Hindlimb muscle (tissue), 1 donor: ENCODE measurements around the gene GRK3. TPM values are rescaled to one million over a fixed set of nuclear protein-coding genes. Genes with fewer than 3 reads are reported as not detected.
A peak's percentile ranks its signal among the peaks of the same experiment; 100 is the strongest.

ENCODE experiments used
- DNase-seq: peaks from one replicate; pipeline ENCODE4 v3.0.0-alpha.2; 2013
- polyA plus RNA-seq: library from polyadenylated mRNA; unstranded; fragments of 120-200 nt; gene quantifications from one replicate; pipeline ENCODE4 v1.2.1, GENCODE V29; 2013; ENCODE audit not compliant: insufficient read length

Gene GRK3
- polyA plus RNA-seq, 1 donor: 9.0 TPM

DNA sequence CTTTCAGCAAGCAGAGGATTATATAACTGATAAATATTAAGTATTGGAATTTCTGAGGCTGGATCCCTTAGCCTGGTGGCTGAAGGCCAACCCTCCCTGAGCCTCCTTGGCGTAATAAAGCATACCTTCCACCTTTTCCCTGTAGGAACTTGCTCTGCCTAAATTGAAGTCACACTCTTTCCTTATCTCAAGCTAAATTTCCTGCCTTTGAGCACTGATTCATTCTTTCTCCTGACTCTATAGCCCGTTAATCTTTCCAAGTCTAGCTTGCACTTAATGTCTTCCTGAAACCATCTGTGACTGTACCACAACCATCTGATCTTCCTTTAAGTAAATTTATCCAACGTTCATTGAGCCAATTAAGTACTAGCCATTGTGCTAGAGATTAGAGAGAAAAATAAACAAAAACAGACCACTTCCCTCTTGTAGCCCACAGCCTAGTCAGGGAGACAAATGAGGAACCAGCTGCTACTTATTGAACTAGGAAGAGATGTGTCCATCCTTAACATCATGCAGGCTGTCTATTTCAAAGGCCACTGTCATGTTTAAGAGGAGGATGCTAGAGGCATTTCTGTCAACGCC, 62.9 kb downstream of the GRK3 start:
- DNase-seq: no peak

DNA sequence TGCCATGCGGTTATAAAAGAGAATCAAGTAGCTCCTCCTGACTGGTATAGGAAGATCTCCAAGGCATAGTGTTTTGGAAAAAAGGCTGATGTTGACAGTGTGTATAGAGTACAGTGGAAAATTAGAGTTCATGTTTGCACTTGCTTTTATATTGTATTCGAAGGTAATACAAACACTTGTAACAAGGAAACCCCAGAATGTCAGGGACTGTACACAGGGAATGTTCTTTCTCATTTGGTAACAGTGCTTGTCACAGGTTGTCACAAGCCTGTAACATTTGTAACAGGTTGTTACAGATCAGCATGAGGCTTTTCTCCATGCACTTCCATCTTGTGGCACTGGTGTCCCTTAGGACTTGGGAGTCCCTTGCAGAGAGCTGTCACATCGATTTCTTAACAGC, 64.0 kb downstream of the GRK3 start:
- no peak for DNase-seq

DNA sequence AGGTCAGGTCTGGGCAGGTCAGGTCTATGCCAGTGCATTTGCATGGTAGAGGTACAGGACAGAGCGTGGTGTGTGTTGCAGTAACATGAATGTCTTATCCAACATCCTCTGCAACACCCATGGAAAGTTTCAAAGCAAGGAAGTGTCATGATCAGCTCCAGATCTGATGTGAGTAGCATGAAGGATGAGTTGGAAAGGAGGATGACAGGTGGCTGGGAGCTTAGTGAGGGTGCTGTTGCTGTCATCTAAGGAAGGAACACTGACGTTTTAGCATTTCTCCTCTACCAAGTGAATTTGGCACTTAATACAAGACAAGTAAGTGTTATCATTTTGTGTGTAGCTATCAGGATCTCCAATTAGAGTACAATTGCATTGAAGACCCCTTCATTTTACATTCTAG, 65.1 kb downstream of the GRK3 start:
- DNase-seq: no peak

DNA sequence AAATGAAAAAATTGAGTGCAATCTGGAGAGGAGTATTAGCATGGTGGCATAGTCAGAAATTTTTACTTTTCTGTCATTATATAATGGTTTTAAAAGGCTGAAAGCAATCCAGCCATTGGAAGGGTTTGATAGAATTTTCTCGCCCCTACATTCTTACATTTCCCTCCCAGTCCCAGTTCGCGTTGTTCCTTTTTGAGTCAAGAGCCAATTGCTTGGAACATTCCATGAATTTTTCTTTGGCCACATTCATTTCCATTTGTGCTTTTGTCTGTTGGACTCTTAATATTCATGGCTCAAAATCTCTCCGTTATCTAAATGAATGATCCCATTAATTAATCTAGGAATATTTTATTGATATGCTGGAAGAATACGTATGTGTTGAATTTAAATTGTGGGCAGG, 66.0 kb downstream of the GRK3 start:
- DNase-seq: no peak

DNA sequence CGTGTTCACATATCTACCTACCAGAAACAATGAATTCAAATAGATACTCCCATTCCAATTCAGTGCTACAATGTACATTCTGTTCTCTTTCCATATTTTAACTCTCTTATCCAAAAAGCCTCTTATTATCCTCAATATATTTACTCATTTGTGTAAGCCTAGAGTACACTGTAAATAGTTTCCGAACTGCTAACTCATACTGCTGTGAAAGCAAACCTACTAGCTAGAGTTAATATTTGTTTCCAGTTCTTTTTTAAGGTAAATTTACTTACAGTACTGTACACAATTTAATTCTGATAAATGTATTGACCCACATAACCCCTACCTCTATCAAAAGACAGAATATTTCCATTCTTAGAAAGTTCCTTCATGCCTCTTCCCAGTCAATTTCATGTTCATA, 71.8 kb downstream of the GRK3 start:
- DNase-seq: no peak

DNA sequence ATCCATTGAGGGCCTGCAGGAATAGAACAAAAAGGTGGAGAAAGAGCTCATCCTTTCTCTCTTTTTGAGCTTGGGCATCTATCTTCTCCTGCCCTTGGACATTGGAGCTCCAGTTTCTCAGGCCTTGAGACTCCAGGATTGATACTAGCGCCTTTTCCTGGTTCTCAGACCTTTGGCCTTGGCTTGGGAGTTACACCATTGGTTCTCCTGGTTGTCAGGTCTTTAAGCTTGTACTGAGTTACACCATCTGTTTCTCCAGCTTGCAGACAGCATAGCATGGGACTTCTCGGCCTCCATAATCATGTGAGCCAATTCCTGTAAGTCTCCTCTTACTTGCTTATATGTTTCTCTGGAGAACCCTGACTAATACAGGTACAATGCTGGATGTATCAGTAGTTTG, 72.6 kb downstream of the GRK3 start:
- DNase-seq: no peak

DNA sequence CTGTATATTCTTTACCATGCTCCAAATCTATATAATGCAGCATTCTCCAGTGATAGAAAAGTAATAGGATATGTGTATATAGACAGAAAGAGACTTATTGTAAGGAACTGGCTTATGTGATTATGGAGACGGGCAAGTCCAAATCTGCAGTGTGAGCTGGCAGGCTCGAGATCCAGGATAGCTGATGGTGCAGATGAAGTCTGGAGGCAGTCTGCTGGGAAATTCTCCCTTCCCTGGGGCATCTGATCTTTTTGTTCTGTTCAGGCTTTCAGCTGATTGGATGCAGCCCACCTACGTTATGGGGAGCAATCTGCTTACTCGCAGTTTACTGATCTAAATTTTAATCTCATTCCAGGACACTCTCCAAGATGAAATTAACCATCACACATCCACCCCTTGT, 73.2 kb downstream of the GRK3 start:
- no peak for DNase-seq

DNA sequence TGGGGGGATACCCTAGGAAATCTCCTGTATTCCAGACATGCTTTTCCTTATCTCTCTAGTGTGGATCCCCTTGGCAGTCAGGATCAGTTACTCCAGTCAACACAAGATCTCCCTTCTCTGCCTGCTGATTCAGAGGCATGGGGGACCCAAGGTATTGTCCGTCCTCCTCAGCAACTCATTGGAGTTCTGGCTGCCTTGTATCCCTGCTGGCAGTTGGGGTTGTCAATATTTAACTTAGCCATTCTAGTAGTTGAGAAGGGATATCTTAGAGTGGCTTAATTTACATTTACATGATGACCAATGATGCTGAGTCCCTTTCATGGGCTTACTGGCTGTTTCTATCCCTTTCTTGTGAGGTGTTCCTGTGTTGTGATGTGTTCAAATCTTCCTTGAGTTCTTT, 74.2 kb downstream of the GRK3 start:
- no peak for DNase-seq

DNA sequence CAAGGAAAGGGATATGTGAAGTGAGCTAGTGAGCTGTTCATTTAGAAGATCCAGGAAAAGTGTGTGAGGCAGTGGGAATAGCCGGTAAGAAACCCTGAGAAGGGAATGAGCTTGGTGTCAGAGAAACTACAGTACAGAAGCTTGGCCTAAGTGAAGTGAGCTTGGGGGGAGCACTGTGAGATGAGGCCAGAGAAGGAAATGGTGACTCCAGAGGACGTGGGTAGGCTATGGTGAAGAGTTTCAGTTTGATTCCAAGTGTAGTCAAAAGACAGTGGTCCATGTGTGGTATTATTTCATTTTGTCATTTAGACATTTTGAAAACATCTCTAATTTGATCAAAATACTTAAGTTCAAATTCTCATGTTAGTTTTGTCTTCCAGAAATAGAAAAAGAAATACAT, 77.2 kb downstream of the GRK3 start:
- no peak for DNase-seq

DNA sequence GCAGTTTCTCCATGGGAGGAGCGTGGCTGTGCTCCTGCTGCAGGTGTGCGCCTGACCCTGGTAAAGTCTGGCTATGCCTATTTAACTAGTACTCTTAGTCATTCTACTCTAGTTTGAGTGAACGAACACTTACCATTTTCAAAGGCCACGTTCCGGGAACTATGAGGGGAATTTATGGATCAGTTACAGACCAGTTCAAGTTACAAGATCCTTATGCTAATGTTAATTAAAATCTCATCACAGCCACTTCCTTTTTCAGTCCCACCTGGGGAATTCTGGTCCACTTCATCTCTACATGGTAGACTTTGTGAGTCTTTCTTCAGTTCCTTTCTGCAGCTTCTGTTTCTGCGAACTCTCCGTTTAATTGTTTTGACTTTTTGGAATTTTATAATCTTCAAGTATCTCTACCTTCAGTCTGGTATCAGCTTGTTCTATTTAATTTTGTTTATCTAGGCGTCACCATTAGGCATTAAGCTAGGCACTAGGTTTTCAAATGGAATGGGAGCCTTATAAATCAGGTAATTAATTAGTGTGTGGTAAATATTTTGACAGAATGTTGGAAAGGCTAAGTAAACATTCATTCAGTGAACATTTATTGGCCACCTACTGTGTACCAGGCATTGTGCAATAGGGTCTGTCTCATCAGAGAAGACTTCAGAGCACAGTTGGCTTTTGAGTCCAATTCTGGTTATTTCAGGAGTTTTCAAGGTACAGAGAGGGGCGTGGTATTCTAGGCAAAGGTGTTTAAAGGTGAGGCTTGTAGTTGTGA, 78.9 kb downstream of the GRK3 start:
- DNase-seq: no peak

DNA sequence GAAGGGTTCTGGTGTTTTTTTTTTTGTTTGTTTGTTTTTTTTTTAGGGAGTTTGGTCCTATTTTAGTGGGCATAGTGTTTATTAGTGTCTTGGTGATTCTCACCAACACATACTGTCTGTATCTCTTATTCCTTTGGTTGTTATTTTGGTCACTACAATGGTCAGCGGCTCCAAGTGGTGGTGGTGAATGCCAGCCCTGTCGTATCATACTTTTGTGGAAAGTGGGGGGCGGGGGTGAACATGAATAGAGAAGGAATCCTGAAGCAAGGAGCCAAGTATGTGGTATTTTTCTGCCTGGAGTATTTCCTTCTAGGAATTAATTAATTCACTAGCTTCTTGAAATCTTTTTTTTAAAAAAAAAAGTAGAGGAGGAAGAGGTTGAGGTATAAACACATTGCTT, 79.6 kb downstream of the GRK3 start:
- no peak for DNase-seq

DNA sequence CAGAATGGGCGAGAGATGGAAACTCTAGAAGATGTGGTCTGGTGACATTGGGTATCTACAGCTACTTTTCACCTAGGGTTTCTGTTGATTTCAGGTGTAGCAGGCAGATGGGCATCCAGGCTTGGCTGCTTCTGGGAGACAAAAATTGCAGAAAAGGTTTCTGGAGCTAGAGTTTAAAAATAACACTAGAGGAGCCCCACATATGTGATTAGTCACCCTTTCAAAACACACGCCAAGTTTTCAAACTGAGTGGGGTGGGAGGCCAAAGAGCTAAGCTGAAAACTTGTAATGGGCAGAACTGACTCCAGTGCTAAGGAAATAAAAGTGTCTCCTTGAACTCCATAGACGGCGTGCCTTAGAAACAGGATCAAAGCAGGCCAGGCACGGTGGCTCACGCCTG, 80.8 kb downstream of the GRK3 start:
- DNase-seq: no peak

DNA sequence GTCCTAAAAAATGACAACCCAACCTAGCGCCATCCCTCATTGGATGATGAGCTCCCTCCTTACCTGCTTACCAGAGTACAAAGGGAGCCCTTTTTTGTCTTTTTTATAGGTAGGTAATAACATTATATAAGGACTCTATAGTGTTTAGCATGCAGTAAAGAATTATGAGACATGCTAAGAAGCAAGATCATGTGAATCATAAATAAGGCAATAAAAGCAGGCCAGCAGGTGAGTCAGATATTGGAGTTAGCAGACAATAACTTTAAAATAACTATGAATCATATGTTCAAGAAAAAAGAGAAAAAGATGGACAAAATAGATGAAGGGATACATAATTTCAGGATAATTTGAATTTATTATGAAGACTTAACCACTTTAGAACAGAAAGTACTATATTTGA, 81.5 kb downstream of the GRK3 start:
- no peak for DNase-seq

DNA sequence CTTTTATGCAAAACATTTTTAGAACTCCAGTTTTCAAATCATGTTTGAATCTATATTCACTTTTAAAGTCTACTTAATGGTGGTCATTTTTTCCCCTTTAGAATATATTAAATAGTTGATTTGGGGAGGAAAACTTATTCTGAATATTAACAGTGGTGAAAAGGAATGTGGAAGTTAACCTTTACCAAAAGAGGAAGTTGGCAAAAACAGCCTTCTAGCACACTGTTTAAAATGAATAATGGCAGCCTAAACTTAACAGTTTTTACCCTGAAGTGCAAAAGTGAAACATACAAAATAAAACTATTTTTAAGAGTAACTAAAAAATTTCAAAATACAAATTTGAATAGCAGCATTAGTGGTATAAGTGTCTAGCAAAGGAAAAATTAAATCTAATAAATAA, 86.4 kb downstream of the GRK3 start:
- no peak for DNase-seq

DNA sequence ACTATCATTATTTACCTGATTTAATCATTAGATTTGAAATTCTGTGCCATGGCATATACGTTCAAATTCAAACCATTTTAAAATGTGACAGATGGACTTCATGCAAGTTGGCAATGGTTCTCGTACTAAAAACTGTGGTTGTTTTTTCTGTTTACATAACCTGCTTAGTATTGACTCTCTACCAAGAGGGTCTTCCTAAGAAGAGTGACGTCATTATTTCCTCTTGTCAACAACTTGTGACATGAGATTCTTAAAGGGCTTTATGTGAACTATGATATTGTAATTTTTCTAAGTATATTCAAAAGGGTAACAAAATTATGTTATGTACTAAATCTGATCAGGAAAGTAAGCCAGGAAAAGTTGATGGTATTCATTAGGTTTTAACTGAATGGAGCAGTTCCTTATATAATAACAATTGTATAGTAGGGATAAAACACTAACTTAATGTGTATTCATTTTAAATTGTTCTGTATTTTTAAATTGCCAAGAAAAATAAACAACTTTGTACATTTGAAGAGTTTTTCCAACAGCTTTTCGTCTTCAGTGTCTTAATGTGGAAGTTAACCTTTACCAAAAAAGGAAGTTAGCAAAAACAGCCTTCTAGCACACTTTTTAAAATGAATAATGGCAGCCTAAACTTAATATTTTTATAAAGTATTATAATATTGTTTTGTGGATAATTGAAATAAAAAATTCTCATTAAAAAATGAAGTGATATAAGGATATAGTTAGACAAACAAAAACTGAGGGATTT, 87.0 kb downstream of the GRK3 start:
- DNase-seq: no peak

DNA sequence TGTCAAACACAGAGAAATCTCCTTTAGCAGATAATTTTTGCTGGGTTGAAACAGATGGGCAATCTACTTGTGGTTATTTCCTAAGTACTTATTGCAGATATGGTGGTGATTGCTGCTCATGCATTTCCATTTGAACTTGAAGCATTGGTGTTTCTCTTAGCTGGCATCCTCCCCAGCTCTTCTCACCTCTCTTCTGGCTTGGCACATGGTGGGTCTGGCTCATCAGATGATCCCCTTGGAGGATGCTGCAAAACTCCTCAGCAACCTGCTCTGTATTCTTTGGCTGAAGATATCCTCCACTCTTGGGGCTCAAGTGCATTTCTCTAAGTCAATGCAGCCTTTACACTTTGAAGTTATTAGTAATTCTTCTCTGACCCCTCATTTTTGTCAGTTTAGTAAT, 90.2 kb downstream of the GRK3 start:
- DNase-seq: no peak

DNA sequence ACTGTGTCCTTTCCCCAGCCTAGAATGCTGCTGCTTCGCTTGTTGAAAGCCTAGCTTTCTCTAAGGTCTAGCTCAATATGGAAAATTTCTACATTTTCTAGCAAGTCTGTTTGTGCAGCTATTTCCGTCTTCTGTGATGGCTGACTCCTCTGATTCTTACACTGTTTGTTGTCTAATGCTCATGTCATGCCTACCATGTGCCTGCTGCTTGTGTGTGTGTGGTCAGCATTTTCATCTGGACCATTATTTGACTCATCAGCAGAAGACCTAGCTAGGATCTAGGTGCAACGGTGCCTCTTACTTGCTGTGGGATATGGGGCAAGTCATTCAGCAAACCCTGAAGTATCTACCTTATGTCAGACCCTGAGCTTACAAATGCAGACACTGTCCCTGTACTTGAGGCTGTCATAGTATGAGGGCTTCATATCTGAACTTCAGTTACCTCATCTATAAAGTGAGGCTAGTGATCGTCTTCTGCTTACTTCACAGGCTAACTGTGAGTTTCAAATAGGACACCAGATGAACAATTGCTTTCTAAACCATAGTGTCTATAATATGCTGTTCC, 91.0 kb downstream of the GRK3 start:
- no peak for DNase-seq

DNA sequence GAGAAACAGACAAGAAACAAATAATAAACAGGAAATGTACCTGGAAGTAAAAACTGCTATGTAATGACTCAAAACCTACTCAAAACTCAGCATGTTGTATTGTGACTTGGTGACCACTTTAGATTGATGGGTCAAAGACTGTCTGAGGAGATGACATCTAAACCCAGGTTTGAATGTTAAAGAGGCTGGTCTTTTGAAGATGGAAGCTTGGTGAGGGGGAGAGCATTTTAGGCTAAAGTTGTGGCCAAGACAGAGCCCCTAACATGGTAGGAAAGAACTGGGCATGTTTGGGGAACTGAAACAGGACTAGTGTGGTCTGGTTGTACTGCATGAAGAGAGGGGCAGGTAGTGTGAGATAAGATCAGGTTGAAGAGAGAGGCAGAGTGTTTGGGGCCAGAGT, 92.2 kb downstream of the GRK3 start:
- no peak for DNase-seq

DNA sequence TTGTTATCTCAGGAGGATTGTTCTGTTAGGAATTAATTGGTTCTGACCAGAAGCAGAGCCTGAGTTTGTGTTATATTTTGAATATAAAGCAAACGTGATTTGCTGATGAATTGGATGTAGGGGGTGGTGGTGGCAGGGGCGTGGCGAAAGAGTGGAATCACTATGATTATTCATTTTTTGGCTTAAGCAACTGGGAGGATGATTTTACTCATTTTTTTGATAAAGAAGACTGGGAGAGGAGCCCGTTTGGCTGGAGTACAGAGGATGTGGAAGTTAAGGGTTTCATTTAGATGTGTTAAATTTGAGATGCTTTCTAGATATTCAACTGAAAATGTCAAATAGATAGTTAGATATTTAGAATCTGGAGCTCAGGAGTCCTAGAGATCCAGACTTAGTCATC, 94.2 kb downstream of the GRK3 start:
- DNase-seq: no peak

DNA sequence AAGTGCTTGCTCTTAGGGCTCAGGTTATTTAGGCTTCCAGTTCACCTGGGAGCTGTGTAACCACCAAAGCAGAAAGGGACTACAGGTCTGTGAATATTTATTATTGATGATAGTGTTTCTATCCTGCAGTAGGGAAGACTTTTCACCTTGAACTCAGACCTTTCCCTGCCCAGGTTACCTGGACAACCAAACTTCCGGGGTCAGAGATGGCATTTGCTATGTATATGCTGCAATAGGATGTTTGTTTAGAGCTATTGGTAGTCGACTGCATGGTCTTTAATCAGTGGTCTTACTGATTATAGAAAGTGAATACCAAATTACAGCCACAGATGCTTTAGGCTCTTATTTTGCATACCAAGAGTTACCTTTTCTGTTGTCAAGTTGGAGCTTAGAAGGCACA, 94.9 kb downstream of the GRK3 start:
- DNase-seq: no peak

DNA sequence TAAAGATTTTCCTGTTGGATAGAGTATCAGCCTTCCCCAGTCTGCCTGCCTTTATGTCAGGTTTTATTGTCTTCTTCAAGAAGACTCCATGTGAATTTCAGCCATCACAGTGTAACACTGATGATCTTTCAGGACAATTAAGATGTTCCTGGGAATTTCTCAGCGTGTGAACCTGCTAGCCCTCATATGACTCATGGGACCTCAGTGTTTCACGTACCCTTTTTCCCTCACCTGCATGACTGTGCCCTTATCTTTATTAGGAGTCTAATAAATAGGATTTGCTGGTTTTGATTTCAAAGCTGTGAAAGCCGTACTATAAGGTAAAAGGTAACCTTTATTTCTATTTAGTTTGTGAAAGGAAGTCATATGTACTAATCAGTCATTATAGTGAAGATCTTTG, 95.9 kb downstream of the GRK3 start:
- no peak for DNase-seq

DNA sequence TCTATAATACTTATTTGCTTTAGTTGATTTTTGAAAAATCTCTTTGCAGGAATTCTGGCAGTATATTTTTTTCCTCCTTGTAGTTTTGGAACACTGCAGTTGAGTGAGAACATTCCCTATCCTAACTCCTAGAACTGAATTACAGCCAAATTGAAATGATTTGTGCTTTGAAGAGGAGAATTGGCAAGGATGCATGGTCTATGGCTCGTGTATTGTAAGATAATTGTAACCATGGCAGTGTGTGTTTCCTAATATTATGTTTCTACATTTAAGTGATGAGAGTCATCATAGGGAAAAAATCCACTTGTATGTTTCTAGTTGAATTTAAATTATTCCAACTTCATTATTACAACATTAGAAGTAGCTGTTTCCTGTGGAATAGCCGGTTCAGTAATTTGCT, 96.6 kb downstream of the GRK3 start:
- DNase-seq: peak; percentile 55

DNA sequence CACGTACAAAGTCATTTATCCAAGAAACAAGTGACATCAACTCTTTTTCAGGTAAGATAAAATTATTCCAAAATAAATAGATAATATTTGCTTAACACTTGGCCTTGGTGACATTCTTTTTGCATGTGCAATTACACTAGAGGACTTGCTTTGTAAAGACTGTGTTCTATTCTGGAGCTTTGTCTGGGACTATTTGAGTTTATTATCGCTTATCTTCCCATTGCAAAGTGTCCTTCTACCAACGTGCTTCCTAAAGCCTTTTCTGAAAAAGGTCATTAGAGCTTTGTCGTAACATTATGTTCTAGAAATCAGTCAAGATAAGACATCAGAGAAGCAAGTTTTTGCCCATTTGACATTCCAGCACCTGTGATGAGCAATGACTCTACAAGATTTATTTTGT, 99.2 kb downstream of the GRK3 start:
- DNase-seq: no peak

DNA sequence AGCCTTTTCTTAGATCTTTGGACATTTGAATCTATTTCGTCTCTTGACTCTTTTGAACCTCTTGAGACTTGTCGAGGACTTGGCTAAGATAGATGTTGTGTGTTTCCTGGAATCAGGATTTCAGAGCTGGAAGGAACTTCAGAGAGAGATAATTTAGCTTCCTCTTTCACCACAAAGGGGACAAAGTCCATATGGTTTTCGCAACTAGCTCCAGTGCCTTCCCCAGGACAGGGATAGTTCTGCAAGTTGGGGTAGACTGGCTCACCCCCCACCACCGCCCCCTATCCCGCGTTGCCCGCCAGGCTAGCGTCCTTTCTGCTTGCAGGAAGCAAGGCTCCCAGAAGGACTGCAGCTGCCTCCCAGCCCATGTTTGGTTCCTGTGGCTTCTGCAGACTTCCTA, 101.8 kb downstream of the GRK3 start:
- DNase-seq: peak; percentile 41
